ENCODE data around the gene ZG16B. TPM values are rescaled to one million over a fixed set of nuclear protein-coding genes. Genes with fewer than 3 reads are reported as not detected.

The ZG16B gene
- total RNA-seq, 1 donor from 2014 or later = 15.3 TPM

DNA sequence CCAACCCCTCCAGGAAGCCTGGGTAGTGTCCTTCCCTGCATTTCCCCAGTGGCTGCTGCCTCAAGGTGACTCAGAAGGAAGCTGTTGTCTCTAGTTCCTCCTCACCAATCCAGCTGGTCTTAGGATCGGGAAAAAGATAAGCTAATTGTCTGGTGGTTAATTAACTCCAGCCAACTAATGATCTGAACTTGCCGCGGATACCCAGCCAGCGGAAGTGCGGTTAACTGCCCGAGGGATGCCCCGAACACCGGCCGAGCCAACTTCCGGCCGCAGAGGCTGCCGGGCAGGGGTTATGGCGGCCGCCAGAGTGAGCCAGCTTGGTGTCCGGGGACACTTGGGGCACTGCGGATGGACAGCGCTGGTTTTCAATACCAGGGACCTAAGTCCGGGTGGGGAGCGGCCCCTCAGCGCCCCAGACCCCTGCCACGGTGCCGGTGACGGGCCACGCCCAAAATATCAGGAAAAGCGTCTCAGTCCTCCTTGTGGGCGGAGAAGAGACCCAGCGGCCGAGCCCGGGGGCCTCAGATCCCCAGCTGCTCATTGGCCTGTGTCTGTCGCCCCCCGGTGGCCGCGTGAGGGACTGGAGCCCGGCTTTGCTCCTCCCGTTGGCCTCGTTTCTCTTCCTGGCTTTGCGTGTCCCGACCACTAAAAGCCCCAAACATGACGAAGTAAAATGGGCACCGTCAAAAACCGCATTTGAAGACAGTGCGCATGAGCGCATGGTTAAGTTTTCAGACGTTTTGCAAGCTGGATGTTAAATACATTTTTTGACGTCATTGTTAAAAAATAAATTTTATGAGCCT lies 38.1 kb downstream of the ZG16B start:
- peak; percentile 94 for ATAC-seq

DNA sequence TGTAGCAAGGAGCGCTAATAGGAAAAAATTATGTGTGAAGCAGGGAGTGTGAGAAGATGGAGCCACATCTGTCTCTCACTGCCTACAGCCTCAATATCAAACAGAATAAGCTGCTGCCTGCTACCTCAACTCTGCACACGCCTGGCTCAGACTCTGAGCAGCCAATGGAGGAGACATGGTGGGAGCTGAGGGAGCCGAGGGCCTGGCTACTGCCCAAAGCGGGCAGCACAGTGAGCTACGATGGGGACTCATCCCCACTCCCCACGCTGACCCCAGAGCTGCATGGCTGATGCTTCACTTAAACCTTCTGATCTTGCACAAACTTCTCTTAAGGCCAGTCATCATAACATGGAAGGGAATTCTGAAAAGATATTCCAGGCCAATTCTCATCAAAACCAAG lies 41.8 kb downstream of the ZG16B start:
- no peak for ATAC-seq

DNA sequence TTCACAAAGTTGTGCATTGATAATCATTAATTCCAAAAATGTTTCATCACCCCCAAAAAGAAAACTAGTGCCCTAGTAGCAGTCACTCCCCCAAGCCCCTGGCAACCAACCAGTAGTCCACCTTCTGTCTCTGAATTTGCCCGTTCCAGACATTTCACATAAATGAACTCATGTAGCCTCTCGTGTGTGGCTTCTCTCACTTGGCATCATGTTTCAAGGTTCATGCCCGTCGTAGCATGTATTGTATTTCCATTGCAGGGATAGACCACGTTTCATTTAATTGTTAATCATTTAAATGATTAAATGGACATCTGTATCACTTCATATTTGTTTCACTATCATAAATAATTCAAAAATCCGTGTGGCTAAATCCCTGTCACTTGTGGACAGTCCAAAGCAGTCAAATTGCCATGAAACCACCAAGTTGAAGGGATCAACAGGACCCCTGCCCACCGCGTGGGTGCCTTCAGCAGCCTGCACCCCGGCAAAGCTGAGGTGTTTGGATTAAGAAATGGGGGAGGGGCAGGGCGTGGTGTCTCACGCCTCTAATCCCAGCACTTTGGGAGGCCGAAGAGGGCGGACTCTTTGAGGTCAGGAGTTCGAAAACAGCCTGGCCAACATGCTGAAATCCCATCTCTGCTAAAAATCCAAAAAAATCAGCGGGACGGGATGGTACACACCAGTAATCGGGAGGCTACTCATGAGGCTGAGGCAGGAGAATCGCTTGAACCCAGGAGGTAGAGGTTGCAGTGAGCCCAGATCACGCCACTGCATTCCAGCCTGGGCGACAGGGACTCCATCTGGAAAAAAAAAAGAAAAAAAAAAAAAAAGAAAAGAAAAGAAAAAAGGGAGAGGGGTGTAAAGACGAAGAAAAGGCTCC lies 44.2 kb downstream of the ZG16B start:
- no peak for ATAC-seq

DNA sequence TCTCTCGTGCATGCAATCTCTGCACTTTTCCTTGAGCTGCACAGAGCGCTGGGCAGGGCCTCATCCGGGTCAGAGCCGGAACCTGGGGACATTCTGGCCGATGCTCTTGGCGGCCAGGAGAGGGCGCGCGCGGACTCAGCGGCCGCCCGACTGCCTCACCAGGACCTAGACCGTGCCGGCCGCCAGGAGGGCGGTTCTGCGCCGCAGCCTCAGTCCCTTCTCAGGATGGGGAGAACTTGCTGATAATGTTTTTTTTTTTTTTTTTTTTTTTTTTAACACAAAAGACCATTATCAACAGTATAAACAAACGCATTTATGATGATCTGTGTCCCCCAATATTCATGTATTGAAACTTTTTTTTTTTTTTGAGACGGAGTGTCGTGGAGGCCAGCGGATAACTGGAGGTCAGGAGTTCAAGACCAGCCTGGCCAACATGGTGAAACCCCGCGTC lies 44.8 kb downstream of the ZG16B start:
- ATAC-seq = peak; percentile 97

DNA sequence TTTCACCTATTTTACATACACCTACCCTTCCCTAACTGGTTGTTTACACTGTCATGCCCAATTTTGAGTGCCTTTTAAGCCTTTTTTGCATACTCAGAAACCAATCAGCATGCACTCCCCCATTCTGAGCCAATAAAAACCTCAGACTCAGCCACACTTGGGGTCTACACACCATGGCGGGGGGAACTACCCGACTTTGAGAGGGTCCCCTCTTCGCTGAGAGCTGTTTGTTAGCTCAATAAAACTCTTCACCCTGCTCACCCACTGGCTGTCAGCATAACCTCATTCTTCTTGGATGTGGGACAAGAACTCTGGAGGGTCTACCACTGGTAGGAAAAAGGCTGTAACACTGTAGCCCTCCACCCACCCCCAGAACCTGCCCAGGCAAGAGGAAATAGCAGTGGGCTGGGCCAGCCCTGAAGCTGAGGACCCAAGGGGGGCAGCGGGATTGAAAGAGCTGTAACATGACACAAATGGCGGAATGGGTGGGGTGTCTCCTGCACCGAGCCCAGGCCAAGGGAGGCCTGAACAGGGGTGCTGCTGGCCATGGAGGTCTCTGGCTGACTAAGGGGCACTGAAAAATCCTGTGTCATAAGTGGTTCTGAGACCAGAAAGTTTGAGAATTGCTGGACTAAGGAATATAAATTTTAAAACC lies 49.9 kb downstream of the ZG16B start:
- no peak for ATAC-seq

Other genes with a start within 250 kb of the ZG16B start
- gene KCTD5, start 147.8 kb upstream of the ZG16B start, total RNA-seq = 37.7 TPM
- 191 TPM for gene PRSS27, start 110.1 kb upstream of the ZG16B start, total RNA-seq
- gene SRRM2, start 77.7 kb upstream of the ZG16B start, total RNA-seq = 280 TPM
- gene ELOB, start 53.0 kb upstream of the ZG16B start, total RNA-seq = 310 TPM
- not detected for gene PRSS33, start 42.7 kb upstream of the ZG16B start, total RNA-seq
- not detected for gene PRSS41, start 31.8 kb upstream of the ZG16B start, total RNA-seq
- gene PRSS21, start 13.1 kb upstream of the ZG16B start, total RNA-seq = 6.9 TPM
- gene PRSS22, start 27.9 kb downstream of the ZG16B start, total RNA-seq = 97.0 TPM
- gene FLYWCH2, start 52.9 kb downstream of the ZG16B start, total RNA-seq = 19.5 TPM
- gene FLYWCH1, start 81.6 kb downstream of the ZG16B start, total RNA-seq = 16.4 TPM
- gene KREMEN2, start 134.0 kb downstream of the ZG16B start, total RNA-seq = 1.3 TPM
- 11.1 TPM for gene PAQR4, start 139.0 kb downstream of the ZG16B start, total RNA-seq
- 16.9 TPM for gene PKMYT1, start 150.1 kb downstream of the ZG16B start, total RNA-seq
- gene CLDN9, start 182.6 kb downstream of the ZG16B start, total RNA-seq = not detected
- gene CLDN6, start 187.9 kb downstream of the ZG16B start, total RNA-seq = not detected
- gene TNFRSF12A, start 190.1 kb downstream of the ZG16B start, total RNA-seq = 11.7 TPM
- gene HCFC1R1, start 193.6 kb downstream of the ZG16B start, total RNA-seq = 26.6 TPM
- gene THOC6, start 193.7 kb downstream of the ZG16B start, total RNA-seq = 21.3 TPM
- 62.0 TPM for gene BICDL2, start 206.6 kb downstream of the ZG16B start, total RNA-seq
- gene MMP25, start 216.3 kb downstream of the ZG16B start, total RNA-seq = 0.80 TPM
- 3.7 TPM for gene IL32, start 235.3 kb downstream of the ZG16B start, total RNA-seq

Measured in esophagus mucosa (tissue), 1 donor.